Measurements from ENCODE around the gene PDE8B.

Gene PDE8B

GRCh38 chr5:77394064-77394715 is 183.7 kb downstream of the PDE8B start:
- no peak for TF ChIP-seq CTCF (conservative IDR thresholded peaks at IDR 0.05; ENCODE audit: low read depth, low read length)
- no peak for DNase-seq (ENCODE audit: low read depth)
- H3K4me3 ChIP-seq (ENCODE audit: low read length): no peak overlapping the region

DNA sequence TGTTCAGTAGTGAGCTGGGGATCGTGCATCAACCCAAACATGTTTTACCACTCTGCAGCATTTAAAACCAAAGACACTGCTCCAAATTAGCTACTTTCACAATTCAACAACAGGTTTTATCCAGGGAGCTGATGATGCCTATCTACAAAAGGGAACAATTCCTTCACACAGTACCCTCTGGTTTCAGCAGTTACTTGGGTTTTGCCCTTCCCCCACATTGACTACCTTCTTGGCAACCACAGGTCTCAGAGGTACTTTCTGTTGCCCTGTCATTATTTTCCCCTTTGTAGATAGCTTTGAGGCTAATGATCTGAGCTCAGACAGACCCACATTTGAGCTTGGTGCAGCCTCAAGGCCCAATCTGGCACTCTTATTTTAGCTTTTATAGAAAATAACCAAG is 185.5 kb downstream of the PDE8B start:
- H3K4me3 ChIP-seq (ENCODE audit: low read length): no peak overlapping the region
- no peak for TF ChIP-seq CTCF (conservative IDR thresholded peaks at IDR 0.05; ENCODE audit: low read depth, low read length)
- DNase-seq (ENCODE audit: low read depth): no peak

DNA sequence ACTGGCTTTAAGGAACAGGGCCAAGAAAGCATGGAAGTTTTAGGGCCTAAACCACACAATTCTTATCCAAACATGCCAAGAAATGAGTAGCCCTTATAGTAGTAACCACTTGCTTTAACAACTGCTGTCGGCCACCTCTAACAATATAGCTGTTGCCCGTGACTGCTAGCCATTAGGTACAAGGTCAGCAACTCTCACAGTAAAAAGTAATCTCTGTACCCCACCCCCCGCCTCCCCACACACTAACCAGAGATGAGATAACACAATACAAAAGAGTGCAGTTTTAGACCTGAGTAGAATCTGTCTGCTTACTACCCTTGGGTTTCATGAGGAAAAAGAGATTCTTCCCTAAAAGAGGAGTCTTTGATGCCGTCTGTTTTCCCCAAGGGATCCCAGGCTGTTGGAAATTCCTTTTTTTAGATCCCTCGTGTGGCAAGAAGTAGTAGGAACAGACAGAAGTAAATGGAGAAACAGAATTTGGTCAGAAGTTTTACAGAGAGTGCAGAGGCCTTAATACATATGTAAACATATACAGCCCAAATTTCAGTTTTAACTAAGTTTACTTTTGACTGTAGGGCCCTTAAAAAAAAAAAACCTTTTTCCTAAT is 187.3 kb downstream of the PDE8B start:
- no peak for DNase-seq (ENCODE audit: low read depth)
- H3K4me3 ChIP-seq (ENCODE audit: low read length): no peak overlapping the region
- TF ChIP-seq CTCF (conservative IDR thresholded peaks at IDR 0.05; ENCODE audit: low read depth, low read length): no peak

DNA sequence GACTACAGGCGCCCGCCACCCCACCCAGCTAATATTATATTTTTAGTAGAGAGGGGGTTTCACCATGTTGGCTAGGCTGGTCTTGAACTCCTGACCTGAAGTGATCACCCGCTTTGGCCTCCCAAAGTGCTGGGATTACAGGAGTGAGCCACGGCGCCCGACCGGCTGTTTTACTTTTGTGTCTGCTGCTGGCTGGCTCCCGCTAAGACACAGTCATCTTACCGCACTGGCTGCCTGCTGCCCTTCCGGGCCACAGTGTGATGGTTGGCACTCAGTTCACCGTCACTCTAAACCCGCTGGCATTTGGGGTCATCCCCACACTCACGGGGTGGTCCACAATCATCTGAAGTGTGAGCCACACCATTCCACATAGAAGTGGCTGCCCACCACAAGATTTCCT is 188.0 kb downstream of the PDE8B start:
- TF ChIP-seq CTCF (conservative IDR thresholded peaks at IDR 0.05; ENCODE audit: low read depth, low read length): no peak
- no peak for DNase-seq (ENCODE audit: low read depth)
- no peak overlapping the region for H3K4me3 ChIP-seq (ENCODE audit: low read length)

DNA sequence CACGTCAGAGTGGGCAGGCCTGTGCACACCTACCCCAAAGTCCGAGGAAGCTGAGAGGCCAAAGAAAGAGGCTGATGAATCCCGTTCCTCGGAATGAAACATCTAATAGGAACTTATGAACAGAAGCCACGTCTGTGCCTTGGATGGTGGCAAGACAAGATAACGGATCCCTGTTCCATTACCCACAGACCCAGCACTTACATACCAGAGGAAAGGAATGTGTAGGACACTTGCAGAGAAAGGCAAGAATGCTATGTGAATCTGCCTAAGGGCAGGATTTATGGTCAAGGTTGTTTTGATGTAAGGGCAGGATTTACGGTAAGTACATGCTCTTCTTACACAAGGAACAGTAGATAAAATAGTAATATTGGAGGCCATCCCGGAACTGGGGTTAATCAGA is 188.4 kb downstream of the PDE8B start:
- TF ChIP-seq CTCF (conservative IDR thresholded peaks at IDR 0.05; ENCODE audit: low read depth, low read length): no peak
- no peak for DNase-seq (ENCODE audit: low read depth)
- no peak overlapping the region for H3K4me3 ChIP-seq (ENCODE audit: low read length)

DNA sequence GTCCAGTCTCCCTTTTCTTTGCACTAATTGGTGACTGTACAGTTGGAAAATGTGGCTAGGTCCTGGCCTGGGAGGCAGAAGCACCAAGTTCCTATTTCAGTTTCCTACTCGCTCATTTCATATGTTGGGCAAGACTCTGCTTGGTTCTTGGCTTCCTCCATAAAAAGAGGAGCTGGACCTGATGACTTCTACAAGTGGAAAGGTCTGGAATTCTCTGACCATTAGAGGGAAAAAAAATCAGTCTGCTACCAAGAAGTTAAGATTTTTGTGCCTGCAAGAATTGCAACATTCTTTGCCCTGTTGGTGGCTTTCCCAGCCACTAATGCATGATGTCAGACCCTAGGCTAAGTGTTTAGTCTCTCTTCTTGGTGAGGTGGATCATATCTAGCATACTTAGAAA is 190.2 kb downstream of the PDE8B start:
- no peak overlapping the region for H3K4me3 ChIP-seq (ENCODE audit: low read length)
- TF ChIP-seq CTCF (conservative IDR thresholded peaks at IDR 0.05; ENCODE audit: low read depth, low read length): no peak
- DNase-seq (ENCODE audit: low read depth): no peak

DNA sequence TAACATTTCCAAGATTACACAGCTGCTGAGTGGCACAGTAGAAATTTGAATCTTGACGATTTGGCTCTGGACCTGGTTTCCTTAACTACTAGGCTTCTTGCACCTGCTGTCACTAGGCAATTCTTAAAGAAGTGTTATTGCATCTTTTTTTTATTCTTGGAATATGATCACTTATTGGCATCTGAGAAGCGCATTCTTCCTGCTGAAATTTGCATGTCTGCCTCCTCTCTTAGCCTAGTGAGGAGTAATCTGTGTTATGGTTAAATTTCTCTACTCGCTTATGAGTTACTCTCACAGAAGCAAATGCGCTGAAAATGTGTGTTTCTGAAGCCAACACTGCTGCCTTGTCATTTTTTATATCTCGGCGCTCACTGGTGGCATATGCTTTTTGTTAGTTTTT is 192.3 kb downstream of the PDE8B start:
- TF ChIP-seq CTCF (conservative IDR thresholded peaks at IDR 0.05; ENCODE audit: low read depth, low read length): no peak
- DNase-seq (ENCODE audit: low read depth): no peak
- H3K4me3 ChIP-seq (ENCODE audit: low read length): no peak overlapping the region
